WTC11 (cell line): ENCODE measurements around the gene SRSF10.

Experiments used
- CREB1 ChIP-seq: sonication (generic); formaldehyde crosslinking; IDR thresholded peaks from 2 replicates; pipeline ENCODE4 v1.8.0; 2023; ENCODE audit warnings: mild to moderate bottlenecking, missing genetic modification reagents
- ELF4 ChIP-seq: sonication (generic); formaldehyde crosslinking; IDR thresholded peaks from 2 replicates; pipeline ENCODE4 v1.8.1; 2022; ENCODE audit warnings: low read depth, mild to moderate bottlenecking, moderate library complexity, missing genetic modification reagents
- JUN ChIP-seq: sonication (generic); formaldehyde crosslinking; IDR thresholded peaks from 2 replicates; pipeline ENCODE4 v1.8.0; 2023; ENCODE audit warnings: mild to moderate bottlenecking, missing genetic modification reagents
- NR2C2 ChIP-seq: sonication (generic); formaldehyde crosslinking; IDR thresholded peaks from 2 replicates; pipeline ENCODE4 v1.8.0; 2022; ENCODE audit warnings: mild to moderate bottlenecking, missing genetic modification reagents
- SP1 ChIP-seq: sonication (generic); formaldehyde crosslinking; conservative IDR thresholded peaks from 2 replicates; pipeline ENCODE4 v1.8.1; 2022; ENCODE audit warnings: missing genetic modification reagents
- TCF7 ChIP-seq: sonication (generic); formaldehyde crosslinking; IDR thresholded peaks from 2 replicates; pipeline ENCODE4 v1.8.0; 2022; ENCODE audit warnings: mild to moderate bottlenecking, low read depth, missing genetic modification reagents, moderate library complexity
- ZNF423 ChIP-seq: fragments of 250-450 bp; sonication (Bioruptor Pico); IDR thresholded peaks from 2 replicates; pipeline ENCODE4 v2.1.2; 2022; ENCODE audit warnings: mild to moderate bottlenecking, moderate library complexity
- TF ChIP-seq, protein P1 (sequence below): sonication (generic); formaldehyde crosslinking; IDR thresholded peaks from 2 replicates; pipeline ENCODE4 v1.8.1; 2022; ENCODE audit warnings: missing genetic modification reagents, borderline replicate concordance
- TF ChIP-seq, protein P2 (sequence below): fragments of 200-600 bp; IDR thresholded peaks from 2 replicates; pipeline ENCODE4 v1.8.0; 2022; ENCODE audit warnings: antibody characterized with exemption
- TF ChIP-seq, protein P3 (sequence below): sonication (generic); formaldehyde crosslinking; IDR thresholded peaks from 2 replicates; pipeline ENCODE4 v1.8.1; 2023; ENCODE audit warnings: mild to moderate bottlenecking, moderate library complexity, missing genetic modification reagents

DNA sequence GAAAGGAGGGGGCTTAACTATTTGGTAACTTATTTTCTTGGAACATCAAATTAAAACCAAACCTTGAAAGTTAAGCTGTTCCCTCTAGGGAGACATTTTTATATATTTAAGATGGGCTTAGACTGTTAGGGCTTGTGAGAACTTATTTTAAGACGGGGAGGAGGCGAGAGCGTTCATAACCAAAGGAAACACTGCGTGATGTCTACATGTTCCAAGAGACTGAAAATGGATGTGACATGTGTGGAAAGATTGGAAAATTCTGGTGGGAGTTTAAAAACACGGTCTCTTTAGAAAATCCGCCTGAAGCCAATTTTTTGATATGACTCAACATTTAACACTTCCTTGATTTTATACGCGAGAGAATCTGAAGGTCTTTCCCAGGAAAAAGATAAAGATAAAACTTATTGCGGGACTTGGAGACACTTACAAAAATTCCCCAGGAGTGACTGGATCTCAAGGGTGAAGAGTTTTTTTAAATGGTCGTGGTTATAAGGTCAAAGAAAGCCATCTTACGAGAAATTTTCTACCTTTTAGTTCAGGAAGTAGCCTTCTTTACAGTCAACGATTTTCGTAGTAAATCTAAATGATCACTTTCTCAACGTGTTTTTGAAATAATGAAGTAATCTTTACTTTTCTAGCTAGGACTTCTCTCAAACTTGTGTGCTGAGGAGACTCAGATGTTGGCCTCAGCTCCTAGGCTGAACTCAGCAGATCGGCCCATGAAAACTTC is 19.7 kb downstream of the SRSF10 start:
- TF ChIP-seq, protein P1, sequence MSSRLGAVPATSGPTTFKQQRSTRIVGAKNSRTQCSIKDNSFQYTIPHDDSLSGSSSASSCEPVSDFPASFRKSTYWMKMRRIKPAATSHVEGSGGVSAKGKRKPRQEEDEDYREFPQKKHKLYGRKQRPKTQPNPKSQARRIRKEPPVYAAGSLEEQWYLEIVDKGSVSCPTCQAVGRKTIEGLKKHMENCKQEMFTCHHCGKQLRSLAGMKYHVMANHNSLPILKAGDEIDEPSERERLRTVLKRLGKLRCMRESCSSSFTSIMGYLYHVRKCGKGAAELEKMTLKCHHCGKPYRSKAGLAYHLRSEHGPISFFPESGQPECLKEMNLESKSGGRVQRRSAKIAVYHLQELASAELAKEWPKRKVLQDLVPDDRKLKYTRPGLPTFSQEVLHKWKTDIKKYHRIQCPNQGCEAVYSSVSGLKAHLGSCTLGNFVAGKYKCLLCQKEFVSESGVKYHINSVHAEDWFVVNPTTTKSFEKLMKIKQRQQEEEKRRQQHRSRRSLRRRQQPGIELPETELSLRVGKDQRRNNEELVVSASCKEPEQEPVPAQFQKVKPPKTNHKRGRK (CRISPR knock-in tag): no peak
- TF ChIP-seq, protein P2, sequence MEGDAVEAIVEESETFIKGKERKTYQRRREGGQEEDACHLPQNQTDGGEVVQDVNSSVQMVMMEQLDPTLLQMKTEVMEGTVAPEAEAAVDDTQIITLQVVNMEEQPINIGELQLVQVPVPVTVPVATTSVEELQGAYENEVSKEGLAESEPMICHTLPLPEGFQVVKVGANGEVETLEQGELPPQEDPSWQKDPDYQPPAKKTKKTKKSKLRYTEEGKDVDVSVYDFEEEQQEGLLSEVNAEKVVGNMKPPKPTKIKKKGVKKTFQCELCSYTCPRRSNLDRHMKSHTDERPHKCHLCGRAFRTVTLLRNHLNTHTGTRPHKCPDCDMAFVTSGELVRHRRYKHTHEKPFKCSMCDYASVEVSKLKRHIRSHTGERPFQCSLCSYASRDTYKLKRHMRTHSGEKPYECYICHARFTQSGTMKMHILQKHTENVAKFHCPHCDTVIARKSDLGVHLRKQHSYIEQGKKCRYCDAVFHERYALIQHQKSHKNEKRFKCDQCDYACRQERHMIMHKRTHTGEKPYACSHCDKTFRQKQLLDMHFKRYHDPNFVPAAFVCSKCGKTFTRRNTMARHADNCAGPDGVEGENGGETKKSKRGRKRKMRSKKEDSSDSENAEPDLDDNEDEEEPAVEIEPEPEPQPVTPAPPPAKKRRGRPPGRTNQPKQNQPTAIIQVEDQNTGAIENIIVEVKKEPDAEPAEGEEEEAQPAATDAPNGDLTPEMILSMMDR: no peak
- TF ChIP-seq SP1 (CRISPR knock-in tag): no peak
- no peak for TF ChIP-seq NR2C2 (CRISPR knock-in tag)
- TF ChIP-seq JUN (CRISPR knock-in tag): no peak
- no peak for TF ChIP-seq TCF7 (CRISPR knock-in tag)
- TF ChIP-seq, protein P3, sequence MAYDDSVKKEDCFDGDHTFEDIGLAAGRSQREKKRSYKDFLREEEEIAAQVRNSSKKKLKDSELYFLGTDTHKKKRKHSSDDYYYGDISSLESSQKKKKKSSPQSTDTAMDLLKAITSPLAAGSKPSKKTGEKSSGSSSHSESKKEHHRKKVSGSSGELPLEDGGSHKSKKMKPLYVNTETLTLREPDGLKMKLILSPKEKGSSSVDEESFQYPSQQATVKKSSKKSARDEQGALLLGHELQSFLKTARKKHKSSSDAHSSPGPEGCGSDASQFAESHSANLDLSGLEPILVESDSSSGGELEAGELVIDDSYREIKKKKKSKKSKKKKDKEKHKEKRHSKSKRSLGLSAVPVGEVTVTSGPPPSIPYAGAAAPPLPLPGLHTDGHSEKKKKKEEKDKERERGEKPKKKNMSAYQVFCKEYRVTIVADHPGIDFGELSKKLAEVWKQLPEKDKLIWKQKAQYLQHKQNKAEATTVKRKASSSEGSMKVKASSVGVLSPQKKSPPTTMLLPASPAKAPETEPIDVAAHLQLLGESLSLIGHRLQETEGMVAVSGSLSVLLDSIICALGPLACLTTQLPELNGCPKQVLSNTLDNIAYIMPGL (CRISPR knock-in tag): no peak
- TF ChIP-seq ELF4: no peak
- no peak for TF ChIP-seq ZNF423 (CRISPR knock-in tag)
- no peak for TF ChIP-seq CREB1 (CRISPR knock-in tag)
